ENCODE data around the gene SMURF2. TPM values are rescaled to one million over a fixed set of nuclear protein-coding genes. Genes with fewer than 3 reads are reported as not detected.

SMURF2 gene
- total and polyA plus RNA-seq, 9 of the 15 experiments (the other 6 are each of a cell fraction or from before 2014, with no cell fraction given), result 3.8 to 22.0 (median 14.8) TPM

GRCh38 chr17:64537488-64537887 lies 124.6 kb downstream of the SMURF2 start (continued):
- no peak for TF ChIP-seq CEBPZ (IDR thresholded peaks at IDR 0.05; ENCODE audit: borderline replicate concordance, low read depth, low read length)
- TF ChIP-seq CHD1 (IDR thresholded peaks at IDR 0.05; ENCODE audit: low read length), result no peak
- no peak for TF ChIP-seq HES1 (IDR thresholded peaks at IDR 0.05; ENCODE audit: low read depth)
- TF ChIP-seq ARHGAP35 (IDR thresholded peaks at IDR 0.05; ENCODE audit: partially characterized antibody), result no peak
- no peak for TF ChIP-seq ELK3 (CRISPR knock-in tag; IDR thresholded peaks at IDR 0.05)
- TF ChIP-seq ZNF511 (CRISPR knock-in tag; IDR thresholded peaks at IDR 0.05), result no peak
- TF ChIP-seq ZZZ3 (IDR thresholded peaks at IDR 0.05), result no peak
- TF ChIP-seq YBX1 (IDR thresholded peaks at IDR 0.05), result no peak
- TF ChIP-seq HDAC3 (IDR thresholded peaks at IDR 0.05; ENCODE audit: borderline replicate concordance, partially characterized antibody), result peak; percentile 72
- no peak for TF ChIP-seq USF1 (CRISPR knock-in tag; IDR thresholded peaks at IDR 0.05)
- TF ChIP-seq SUPT5H (IDR thresholded peaks at IDR 0.05), result no peak
- no peak for TF ChIP-seq DIDO1 (tag; IDR thresholded peaks at IDR 0.05; ENCODE audit: low read depth)
- no peak for TF ChIP-seq RFX7 (CRISPR knock-in tag; IDR thresholded peaks at IDR 0.05)
- no peak for TF ChIP-seq MXD1 (CRISPR knock-in tag; IDR thresholded peaks at IDR 0.05; ENCODE audit: borderline replicate concordance, poor library complexity, severe bottlenecking)
- peak; percentile 58 to 85; a peak in 3 of 4 replicates for TF ChIP-seq TRIM24 (IDR thresholded peaks at IDR 0.05)
- no peak for TF ChIP-seq RNF219 (CRISPR knock-in tag; IDR thresholded peaks at IDR 0.05)
- no peak for TF ChIP-seq KLF13 (tag; IDR thresholded peaks at IDR 0.05; ENCODE audit: borderline replicate concordance, low read depth)
- no peak for TF ChIP-seq ZBTB1 (CRISPR knock-in tag; IDR thresholded peaks at IDR 0.05; ENCODE audit: borderline replicate concordance, low read depth)
- no peak for TF ChIP-seq XRCC5 (IDR thresholded peaks at IDR 0.05; ENCODE audit: low read depth, low read length)
- TF ChIP-seq CBX1 (IDR thresholded peaks at IDR 0.05; ENCODE audit: low read depth), result no peak

Measured in K562 (cell line).